Choroid plexus epithelial cell (primary cell): ENCODE measurements around the gene INAVA.
"Not testable (repeated sequence)": the region's sequence is repeated elsewhere in the genome, so short reads cannot be mapped to it uniquely, and the experiment has no call there.

ENCODE experiments used
- DNase-seq: peaks from one replicate; pipeline ENCODE4 v3.0.0-alpha.2; 2010; ENCODE audit warnings: low read depth
- H3K4me3 ChIP-seq: 2 replicates; pipeline ENCODE4 v1.5.1; 2011; ENCODE audit warnings: low read depth, mild to moderate bottlenecking, control low read depth, low read length, moderate library complexity
- TF ChIP-seq, protein P1 (sequence below): conservative IDR thresholded peaks from 2 replicates; pipeline ENCODE4 v1.5.1; 2011; ENCODE audit warnings: low read depth, mild to moderate bottlenecking, control low read depth, inconsistent platforms, low read length, moderate library complexity

Gene INAVA

DNA sequence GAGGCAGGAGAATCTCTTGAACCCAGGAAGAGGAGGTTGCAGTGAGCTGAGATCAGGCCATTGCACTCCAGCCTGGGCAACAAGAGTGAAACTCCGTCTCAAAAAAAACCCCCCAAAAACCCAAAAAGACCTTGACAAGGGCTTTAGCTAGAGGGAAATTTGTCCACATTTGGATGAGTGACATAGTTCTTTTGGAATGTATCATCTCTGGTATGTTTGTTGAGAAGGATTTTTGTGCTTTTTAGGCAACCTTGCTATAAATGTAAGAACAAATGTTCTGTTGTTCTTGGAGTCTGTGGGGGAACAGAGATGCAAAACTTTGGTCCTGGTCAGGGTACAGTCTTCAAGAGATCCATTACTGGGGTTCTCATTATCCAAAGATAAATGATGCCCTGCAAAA is 28.9 kb downstream of the INAVA start:
- TF ChIP-seq, protein P1, sequence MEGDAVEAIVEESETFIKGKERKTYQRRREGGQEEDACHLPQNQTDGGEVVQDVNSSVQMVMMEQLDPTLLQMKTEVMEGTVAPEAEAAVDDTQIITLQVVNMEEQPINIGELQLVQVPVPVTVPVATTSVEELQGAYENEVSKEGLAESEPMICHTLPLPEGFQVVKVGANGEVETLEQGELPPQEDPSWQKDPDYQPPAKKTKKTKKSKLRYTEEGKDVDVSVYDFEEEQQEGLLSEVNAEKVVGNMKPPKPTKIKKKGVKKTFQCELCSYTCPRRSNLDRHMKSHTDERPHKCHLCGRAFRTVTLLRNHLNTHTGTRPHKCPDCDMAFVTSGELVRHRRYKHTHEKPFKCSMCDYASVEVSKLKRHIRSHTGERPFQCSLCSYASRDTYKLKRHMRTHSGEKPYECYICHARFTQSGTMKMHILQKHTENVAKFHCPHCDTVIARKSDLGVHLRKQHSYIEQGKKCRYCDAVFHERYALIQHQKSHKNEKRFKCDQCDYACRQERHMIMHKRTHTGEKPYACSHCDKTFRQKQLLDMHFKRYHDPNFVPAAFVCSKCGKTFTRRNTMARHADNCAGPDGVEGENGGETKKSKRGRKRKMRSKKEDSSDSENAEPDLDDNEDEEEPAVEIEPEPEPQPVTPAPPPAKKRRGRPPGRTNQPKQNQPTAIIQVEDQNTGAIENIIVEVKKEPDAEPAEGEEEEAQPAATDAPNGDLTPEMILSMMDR: no peak
- no peak overlapping the region for H3K4me3 ChIP-seq
- peak; percentile 33 for DNase-seq

DNA sequence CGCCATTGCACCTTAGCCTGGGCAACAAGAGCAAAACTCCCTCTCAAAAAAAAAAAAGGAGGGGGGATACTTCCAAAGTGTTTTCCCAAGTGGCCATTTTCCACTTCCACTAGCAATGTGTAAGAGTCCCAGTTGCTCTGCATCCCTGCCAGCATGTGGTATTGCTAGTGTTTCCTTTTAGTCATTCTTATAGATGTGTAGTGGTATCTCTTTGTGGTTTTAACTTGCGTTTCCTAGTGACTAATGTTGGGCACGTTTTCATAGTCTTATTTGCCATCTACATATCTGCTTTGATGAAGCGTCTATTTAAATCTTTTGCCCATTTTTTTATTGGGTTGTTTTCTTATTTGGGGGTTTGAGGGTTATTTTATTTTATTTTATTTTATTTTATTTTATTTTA is 31.1 kb downstream of the INAVA start:
- DNase-seq: peak; percentile 39
- H3K4me3 ChIP-seq: no peak overlapping the region
- TF ChIP-seq, protein P1: no peak

DNA sequence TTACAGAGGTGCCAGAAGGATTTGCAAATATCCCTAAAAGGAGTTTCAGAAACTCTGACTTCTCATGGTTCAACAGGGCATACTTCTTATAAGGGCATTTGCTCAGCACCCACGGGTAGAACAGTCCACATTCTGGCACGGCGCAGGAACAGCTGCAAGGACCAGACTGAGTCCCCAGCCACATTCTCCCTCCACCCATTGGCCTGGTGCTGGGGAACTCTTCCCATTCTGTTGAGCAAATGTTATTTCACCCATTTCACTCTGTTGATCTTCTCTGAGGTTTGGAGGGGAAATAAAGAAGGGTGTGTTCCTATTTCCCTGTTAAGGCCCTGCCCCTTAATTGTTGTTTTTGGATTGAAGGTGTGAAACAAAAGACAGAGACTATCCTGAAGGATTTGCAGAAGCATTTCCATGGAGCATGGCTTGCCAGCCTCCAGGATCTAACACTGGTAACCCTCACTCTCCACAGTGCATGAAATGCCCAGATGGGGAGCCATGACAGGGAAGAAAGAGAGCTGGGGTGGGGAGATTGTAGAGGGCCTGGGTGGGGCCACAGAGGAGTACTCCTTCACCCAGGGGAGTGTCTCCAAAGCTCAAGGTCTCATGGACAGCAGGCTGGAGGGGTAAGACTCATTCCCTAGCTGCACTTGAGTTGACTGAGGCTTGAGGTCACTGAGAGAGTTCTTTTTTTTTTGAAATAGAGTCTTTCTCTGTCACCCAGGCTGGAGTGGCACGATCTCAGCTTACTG is 35.0 kb downstream of the INAVA start:
- H3K4me3 ChIP-seq: no peak overlapping the region
- TF ChIP-seq, protein P1: no peak
- no peak for DNase-seq

DNA sequence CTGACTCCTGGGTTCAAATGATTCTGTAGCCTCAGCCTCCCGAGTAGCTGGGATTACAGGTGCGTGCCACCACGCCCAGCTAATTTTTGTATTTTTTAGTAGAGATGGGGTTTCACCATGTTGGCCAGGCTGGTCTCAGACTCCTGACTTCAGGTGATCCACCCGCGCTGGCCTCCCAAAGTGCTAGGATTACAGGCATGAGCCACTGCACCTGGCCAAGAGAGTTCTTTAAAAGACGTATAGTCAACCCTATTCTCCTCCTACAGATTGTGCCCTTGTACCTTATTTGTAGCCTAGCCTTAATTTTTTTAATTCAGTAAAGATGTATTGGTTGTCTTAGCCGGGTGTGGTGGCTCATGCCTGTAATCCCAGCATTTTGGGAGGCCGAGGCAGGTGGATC is 35.6 kb downstream of the INAVA start:
- not testable (repeated sequence) for H3K4me3 ChIP-seq, DNase-seq

DNA sequence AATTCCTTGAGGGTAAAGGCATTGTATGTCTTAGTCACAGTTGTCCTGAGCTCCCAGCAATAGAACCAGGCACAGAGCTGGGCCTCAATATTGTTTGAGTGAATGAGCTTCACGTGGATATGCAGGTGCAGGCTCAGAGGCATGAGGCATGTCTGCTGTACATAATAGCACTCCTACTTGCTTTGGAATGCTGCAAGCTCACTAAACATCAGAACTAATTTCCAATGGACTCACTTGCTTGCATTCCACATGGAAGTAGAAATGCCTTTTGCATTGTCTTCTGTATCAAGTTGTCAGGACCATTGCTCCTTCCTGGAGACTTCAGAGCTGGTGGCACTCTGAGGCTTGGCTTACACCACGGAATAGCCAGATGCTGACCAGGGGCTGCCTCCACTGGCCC is 37.1 kb downstream of the INAVA start:
- H3K4me3 ChIP-seq: no peak overlapping the region
- no peak for DNase-seq
- TF ChIP-seq, protein P1: no peak

DNA sequence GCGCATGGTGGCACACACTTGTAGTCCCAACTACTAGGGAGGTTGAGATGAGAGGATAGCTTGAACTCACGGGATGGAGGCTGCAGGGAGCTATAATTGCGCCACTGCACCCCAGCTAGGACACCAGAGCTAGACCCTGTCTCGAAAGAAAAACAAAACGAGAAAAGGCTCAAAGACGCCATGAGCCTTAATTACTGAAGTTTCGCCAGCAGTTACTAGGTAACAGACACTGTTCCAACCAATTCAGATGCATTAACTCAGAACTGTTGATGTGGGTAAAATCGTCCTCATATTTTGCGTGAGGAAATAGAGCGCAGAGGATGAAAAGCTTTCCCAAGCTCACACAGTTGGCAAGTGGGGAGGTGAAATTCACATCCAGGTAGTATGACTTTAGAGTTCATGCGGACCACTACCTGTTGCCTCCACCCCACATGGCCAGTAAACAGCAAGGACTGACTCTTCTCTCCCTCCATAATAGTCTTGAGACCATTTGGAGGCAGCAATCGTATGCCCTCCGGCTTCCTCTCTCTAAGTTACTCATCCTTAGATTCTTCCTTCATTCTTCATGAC is 40.1 kb downstream of the INAVA start:
- no peak for DNase-seq
- TF ChIP-seq, protein P1: no peak
- no peak overlapping the region for H3K4me3 ChIP-seq

DNA sequence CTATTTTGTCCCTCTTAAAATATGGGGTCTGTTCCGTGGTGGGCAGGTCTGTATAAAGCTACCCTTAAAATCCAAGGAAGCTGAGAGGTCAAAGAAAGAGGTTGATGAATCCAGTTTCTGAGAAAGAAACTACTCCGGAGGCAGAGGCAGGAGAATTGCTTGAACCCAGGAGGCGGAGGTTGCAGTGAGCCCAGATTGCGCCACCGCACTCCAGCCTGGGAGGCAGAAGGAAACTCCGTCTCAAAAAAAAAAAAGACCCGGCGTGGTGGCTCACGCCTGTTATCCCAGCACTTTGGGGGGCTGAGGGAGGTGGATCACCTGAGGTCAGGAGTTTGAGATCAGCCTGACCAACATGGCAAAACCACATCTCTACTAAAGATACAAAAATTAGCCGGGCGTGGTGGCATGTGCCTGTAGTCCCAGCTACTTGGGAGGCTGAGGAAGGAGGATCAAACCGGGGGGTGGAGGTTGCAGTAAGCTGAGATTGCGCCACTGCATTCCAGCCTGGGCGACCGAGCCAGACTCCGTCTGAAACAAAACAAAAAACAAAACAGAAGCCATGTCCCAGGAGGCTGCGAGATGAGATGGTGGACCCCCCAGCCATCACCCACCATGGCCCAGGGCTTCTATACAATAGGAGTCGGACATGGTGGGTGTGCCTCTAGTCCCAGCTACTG is 40.7 kb downstream of the INAVA start:
- DNase-seq, H3K4me3 ChIP-seq: not testable (repeated sequence)

DNA sequence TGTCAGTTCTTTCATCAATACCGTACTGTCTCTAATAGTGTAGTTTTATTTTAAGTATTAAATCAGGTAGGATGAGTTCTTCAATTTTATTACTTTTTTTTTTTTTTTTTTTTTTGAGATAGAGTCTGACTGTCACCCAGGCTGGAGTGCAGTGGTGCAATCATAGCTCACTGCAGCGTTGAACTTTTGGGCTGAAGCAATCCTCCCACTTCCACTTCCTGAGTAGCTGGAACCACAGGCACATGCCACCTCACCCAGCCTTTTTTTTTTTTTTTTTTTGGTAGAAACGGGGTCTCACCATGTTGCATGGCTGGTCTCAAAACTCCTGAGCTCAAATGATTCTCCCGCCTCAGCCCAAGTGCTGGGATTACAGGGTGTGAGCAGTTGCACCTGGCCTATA is 44.3 kb downstream of the INAVA start:
- TF ChIP-seq, protein P1: no peak
- no peak for DNase-seq
- H3K4me3 ChIP-seq: no peak overlapping the region
